CD4-positive, alpha-beta memory T cell (primary cell): ENCODE data around the gene NEU4. TPM values are rescaled to one million over a fixed set of nuclear protein-coding genes. Genes with fewer than 3 reads are reported as not detected.
A peak's percentile ranks its signal among the peaks of the same experiment; 100 is the strongest.

ENCODE experiments used
- CTCF ChIA-PET: fragments of 350-600 bp; sonication (Branson Sonifier 250); formaldehyde crosslinking; loops from one replicate; lab custom pipeline; 2021; ENCODE audit warnings: inconsistent platforms; ENCODE audit not compliant: partially characterized antibody; lab: Charles Lee
- POLR2A ChIA-PET: fragments of 350-600 bp; sonication (Branson Sonifier 250); formaldehyde crosslinking; loops from one replicate; lab custom pipeline; 2021; ENCODE audit not compliant: partially characterized antibody; lab: Charles Lee
- DNase-seq, 5 donors: peaks; one replicate each; pipeline versions ENCODE4 v3.0.0 to v3.0.0-alpha.2; 2020 to 2022; ENCODE audit warnings: mixed read lengths in 1 of 5
- H3K27ac ChIP-seq: one replicate; pipeline ENCODE4 v1.7.0; 2013; ENCODE audit warnings: low read depth, low read length
- H3K27me3 ChIP-seq: 2 replicates; pipeline ENCODE4 v1.7.0; 2013; ENCODE audit warnings: mild to moderate bottlenecking, low read length, moderate library complexity; ENCODE audit not compliant: insufficient read depth
- H3K36me3 ChIP-seq: 2 replicates; pipeline ENCODE4 v1.7.0; 2013; ENCODE audit warnings: mild to moderate bottlenecking, low read length, moderate library complexity; ENCODE audit not compliant: insufficient read depth
- H3K4me1 ChIP-seq: 2 replicates; pipeline ENCODE4 v1.7.0; 2013; ENCODE audit warnings: mild to moderate bottlenecking, low read length, moderate library complexity; ENCODE audit not compliant: insufficient read depth
- H3K4me3 ChIP-seq, 2 donors: one replicate each; pipeline ENCODE4 v1.7.0; 2013; ENCODE audit warnings: low read length in 2 of 2, mild to moderate bottlenecking in 1 of 2
- H3K9me3 ChIP-seq, 2 donors: one replicate each; pipeline ENCODE4 v1.7.0; 2013; ENCODE audit warnings: low read length in 2 of 2, control low read depth in 1 of 2; ENCODE audit not compliant: control insufficient read depth in 1 of 2
- H3K27ac Mint-ChIP-seq, 7 donors: one replicate each; pipeline ENCODE4 v1.8.0; 2020 to 2021; ENCODE audit warnings: mixed read lengths in 7 of 7, mild to moderate bottlenecking in 6 of 7, inconsistent platforms in 3 of 7, moderate library complexity in 3 of 7
- H3K27me3 Mint-ChIP-seq, 2 donors: one replicate each; pipeline ENCODE4 v1.8.0; 2020 to 2021; ENCODE audit warnings: mixed read lengths in 2 of 2
- H3K36me3 Mint-ChIP-seq, 2 donors: one replicate each; pipeline ENCODE4 v1.8.0; 2020 to 2021; ENCODE audit warnings: mixed read lengths in 2 of 2, inconsistent platforms in 1 of 2, mild to moderate bottlenecking in 1 of 2
- H3K4me1 Mint-ChIP-seq, 4 donors: one replicate each; pipeline ENCODE4 v1.8.0; 2020 to 2021; ENCODE audit warnings: mixed read lengths in 4 of 4, mild to moderate bottlenecking in 1 of 4
- H3K4me3 Mint-ChIP-seq, 8 donors: one replicate each; pipeline ENCODE4 v1.8.0; 2020 to 2021; ENCODE audit warnings: mixed read lengths in 8 of 8, mild to moderate bottlenecking in 7 of 8, moderate library complexity in 6 of 8, inconsistent platforms in 3 of 8
- H3K9me3 Mint-ChIP-seq, 8 donors: one replicate each; pipeline ENCODE4 v1.8.0; 2020 to 2021; ENCODE audit warnings: mixed read lengths in 8 of 8, mild to moderate bottlenecking in 5 of 8, inconsistent platforms in 3 of 8, moderate library complexity in 1 of 8
- intact Hi-C: fragments of 100-400 bp; cut with micrococcal nuclease; formaldehyde crosslinking; loops from one replicate; pipeline ENCODE4 v1.15.1; 2023
- polyA plus RNA-seq, 2 donors: library from polyadenylated mRNA; unstranded; fragments of 300-500 nt; fragmentation: Illumina TruSeq; gene quantifications; one replicate each; pipeline ENCODE4 v1.2.3, GENCODE V29; 2021
- total RNA-seq, 2 experiments: library from RNA; stranded (reverse); gene quantifications; one replicate each; pipeline ENCODE4 v1.2.3, GENCODE V29; 2021

The NEU4 gene
- total and polyA plus RNA-seq, 4 experiments from 2014 or later: 0.14 to 1.3 TPM; not detected in 2

DNA sequence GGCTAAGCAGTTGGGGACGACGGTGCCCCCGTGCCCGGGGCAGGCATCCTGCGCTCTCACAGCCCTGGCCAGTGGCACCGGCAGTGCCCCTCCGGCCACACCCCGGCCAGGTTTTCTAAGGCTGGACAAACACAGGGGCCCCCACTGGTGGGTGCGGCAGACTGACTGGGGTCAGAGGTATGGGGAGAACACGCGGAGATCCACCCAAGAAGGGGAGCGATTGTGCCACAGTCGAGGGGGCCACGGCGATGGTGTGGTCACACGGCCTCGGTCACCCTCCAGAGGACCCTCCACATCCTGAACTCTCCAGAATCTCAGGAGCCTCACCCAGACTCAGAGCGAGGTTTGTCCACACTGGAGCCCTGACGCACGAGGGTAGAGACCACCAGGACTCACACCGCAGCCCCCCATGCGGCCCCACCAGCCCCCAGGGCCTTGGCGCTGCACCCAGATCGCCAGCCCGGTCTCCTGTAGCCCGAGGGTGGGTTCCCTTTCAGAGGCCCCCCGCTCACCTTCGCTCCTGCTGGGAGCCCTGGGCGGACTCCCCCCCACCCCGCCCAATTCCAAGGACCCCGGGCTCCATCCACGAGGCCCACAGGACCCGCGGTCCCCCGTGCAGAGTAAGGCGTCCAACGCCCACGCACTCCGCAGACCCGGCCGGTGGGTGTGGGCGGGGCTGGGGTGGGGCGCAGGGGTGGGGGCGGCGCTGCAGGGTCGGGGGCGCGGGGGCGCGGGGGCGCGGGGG lies 34.5 kb downstream of the NEU4 start:
- POLR2A ChIA-PET: interaction anchor here (0.7 to 5.7 kb wide), 8 partner anchors 12 to 157 kb away, joined by 3 to 23 read pairs (median 8); partner anchors contain the start of genes D2HGDH, DTYMK and PDCD1
- no peaks in the 10 kb centered on the region for H3K36me3 ChIP-seq
- peaks cover 34% of the 10 kb centered on the region for H3K4me1 ChIP-seq
- Mint-ChIP-seq H3K4me1 (peaks cover 23 to 45% (median 33%) of the 10 kb centered on the region in 4 donors), H3K27ac (peak overlapping the region; percentile 82 to 95 (median 90)), H3K9me3 (peaks cover 0 to 6% (median 0%) of the 10 kb centered on the region in 8 donors), H3K27me3 (no peaks in the 10 kb centered on the region), H3K36me3 (no peaks in the 10 kb centered on the region), H3K4me3 (peak overlapping the region; percentile 77 to 85 (median 83))
- intact Hi-C loops: loop anchor here (1.0 to 5.0 kb wide), 2 partner anchors 16 to 81 kb away; no protein-coding TSS in a partner anchor
- peak overlapping the region; percentile 46 for H3K27ac ChIP-seq
- no peaks in the 10 kb centered on the region for H3K27me3 ChIP-seq
- CTCF ChIA-PET: interaction anchor here (0.9 to 1.9 kb wide), 6 partner anchors 8 to 35 kb away, joined by 3 to 6 read pairs (median 4); no protein-coding TSS in a partner anchor
- H3K4me3 ChIP-seq: peak overlapping the region; percentile 6 to 50
- no peaks in the 10 kb centered on the region for H3K9me3 ChIP-seq
- peak in 1 of 5 donors; percentile 35 for DNase-seq

- ChIA-PET POLR2A (interaction anchor here (0.7 to 5.7 kb wide), 12 partner anchors 9 to 157 kb away, joined by 3 to 23 read pairs (median 5); partner anchors contain the start of genes D2HGDH, DTYMK and PDCD1), CTCF (interaction anchor here (0.6 to 1.9 kb wide), 7 partner anchors 8 to 61 kb away, joined by 3 to 6 read pairs (median 4); no protein-coding TSS in a partner anchor)
- peak overlapping the region; percentile 76 to 88 (median 84) for H3K4me3 Mint-ChIP-seq
- DNase-seq: peak; percentile 71 to 84 (median 73)
- Histone ChIP-seq H3K27me3 (no peaks in the 10 kb centered on the region), H3K4me1 (peaks cover 34% of the 10 kb centered on the region), H3K4me3 (no peak overlapping the region), H3K27ac (peak overlapping the region; percentile 14), H3K9me3 (no peaks in the 10 kb centered on the region), H3K36me3 (no peaks in the 10 kb centered on the region)
- H3K36me3 Mint-ChIP-seq: no peaks in the 10 kb centered on the region
- peaks cover 0 to 6% (median 0%) of the 10 kb centered on the region in 8 donors for H3K9me3 Mint-ChIP-seq
- intact Hi-C loops: loop anchor here (1.0 to 5.0 kb wide), 2 partner anchors 15 to 82 kb away; no protein-coding TSS in a partner anchor
- H3K27ac Mint-ChIP-seq: peak overlapping the region; percentile 57 to 94 (median 81)
- peaks cover 20 to 42% (median 31%) of the 10 kb centered on the region in 4 donors for H3K4me1 Mint-ChIP-seq
- no peaks in the 10 kb centered on the region for H3K27me3 Mint-ChIP-seq
Measured at GRCh38 chr2:241844066-241844728, 35.2 kb downstream of the NEU4 start.

- H3K4me3 Mint-ChIP-seq: peak overlapping the region; percentile 76 to 88 (median 84)
- intact Hi-C loops: loop anchor here (1.0 to 5.0 kb wide), 2 partner anchors 14 to 83 kb away; no protein-coding TSS in a partner anchor
- H3K36me3 Mint-ChIP-seq: no peaks in the 10 kb centered on the region
- no peaks in the 10 kb centered on the region for H3K27me3 Mint-ChIP-seq
- Histone ChIP-seq H3K4me1 (peaks cover 34% of the 10 kb centered on the region), H3K27ac (peak overlapping the region; percentile 14), H3K9me3 (no peaks in the 10 kb centered on the region), H3K36me3 (no peaks in the 10 kb centered on the region), H3K4me3 (no peak overlapping the region), H3K27me3 (no peaks in the 10 kb centered on the region)
- DNase-seq: no peak
- H3K9me3 Mint-ChIP-seq: peaks cover 0 to 6% (median 0%) of the 10 kb centered on the region in 8 donors
- peaks cover 20 to 42% (median 31%) of the 10 kb centered on the region in 4 donors for H3K4me1 Mint-ChIP-seq
- POLR2A ChIA-PET: interaction anchor here (0.6 to 5.7 kb wide), 13 partner anchors 10 to 158 kb away, joined by 3 to 23 read pairs (median 5); partner anchors contain the start of genes D2HGDH, DTYMK and PDCD1
- peak overlapping the region in 6 of 7 donors; percentile 48 to 81 (median 78) for H3K27ac Mint-ChIP-seq
- CTCF ChIA-PET: interaction anchor here (0.6 to 1.9 kb wide), 7 partner anchors 9 to 60 kb away, joined by 3 to 6 read pairs (median 4); no protein-coding TSS in a partner anchor
Measured at GRCh38 chr2:241844831-241845578, 36.0 kb downstream of the NEU4 start.

DNA sequence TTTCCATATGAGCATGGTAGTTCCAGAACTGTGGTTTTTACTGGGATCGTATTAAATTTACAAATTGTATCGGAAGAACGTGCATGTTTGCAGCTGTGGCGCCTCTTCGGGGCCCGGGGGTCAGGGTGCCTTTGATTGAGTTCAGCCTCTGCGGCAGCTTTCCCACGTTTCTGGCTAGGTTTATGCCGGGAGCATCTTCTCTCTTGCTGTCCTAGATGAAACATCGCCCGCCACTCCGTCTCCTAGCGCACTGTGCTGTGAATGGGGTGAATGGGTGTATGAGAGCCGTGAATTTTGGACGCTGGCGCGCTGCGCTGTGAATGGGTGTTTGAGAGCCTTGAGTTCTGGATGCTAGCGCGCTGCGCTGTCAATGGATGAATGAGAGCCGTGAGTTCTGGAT lies 37.4 kb downstream of the NEU4 start:
- Histone ChIP-seq H3K9me3 (no peaks in the 10 kb centered on the region), H3K36me3 (no peaks in the 10 kb centered on the region), H3K4me1 (peaks cover 34% of the 10 kb centered on the region), H3K4me3 (no peak overlapping the region), H3K27me3 (no peaks in the 10 kb centered on the region), H3K27ac (no peak overlapping the region)
- Mint-ChIP-seq H3K9me3 (peaks cover 0 to 5% (median 0%) of the 10 kb centered on the region in 8 donors), H3K4me3 (peak overlapping the region; percentile 31 to 76 (median 55)), H3K4me1 (peaks cover 20 to 37% (median 30%) of the 10 kb centered on the region in 4 donors), H3K36me3 (peaks cover 0 to 2% of the 10 kb centered on the region in 2 donors), H3K27ac (peak overlapping the region; percentile 15 to 81 (median 55)), H3K27me3 (no peaks in the 10 kb centered on the region)
- POLR2A ChIA-PET: interaction anchor here (5.7 kb wide), 1 partner anchor 13 kb away, joined by 23 read pairs; the partner anchor contains the start of gene PDCD1
- DNase-seq: no peak
- intact Hi-C loops: no loop called here
- CTCF ChIA-PET: no interaction called here

DNA sequence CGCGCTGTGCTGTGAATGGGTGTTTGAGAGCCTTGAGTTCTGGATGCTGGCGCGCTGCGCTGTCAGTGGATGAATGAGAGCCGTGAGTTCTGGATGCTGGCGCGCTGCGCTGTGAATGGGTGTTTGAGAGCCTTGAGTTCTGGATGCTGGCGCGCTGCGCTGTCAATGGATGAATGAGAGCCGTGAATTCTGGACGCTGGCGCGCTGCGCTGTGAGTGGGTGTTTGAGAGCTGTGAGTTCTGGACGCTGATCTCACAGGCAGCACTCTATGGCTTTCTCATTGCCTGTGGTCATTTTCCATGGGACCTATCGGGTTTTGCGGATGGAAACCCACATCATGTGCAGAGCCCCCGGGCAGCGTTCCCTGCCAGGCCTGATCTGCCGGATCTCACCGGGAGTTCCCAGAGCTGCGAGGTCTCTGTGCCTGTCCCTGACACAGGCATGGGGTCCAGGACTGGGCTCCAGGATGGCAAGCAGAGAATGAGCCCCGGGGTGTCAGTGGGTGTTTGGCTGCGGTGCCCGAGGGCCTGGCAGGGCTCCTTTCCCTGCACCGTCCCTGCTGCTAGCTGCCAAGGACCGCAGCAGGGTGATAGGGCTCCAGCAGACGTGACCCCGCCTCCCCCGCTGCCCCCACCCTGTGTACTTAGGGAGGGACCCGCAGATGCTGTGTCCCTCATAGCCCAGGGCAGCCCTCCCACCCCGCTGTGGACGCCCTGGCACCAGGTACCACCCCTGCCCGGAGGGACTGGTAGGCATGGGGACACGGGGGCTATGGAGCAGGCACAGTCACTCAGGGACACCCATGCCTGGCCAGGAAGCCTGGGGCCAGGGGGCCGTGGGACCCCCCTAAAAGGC lies 40.0 kb downstream of the NEU4 start:
- no peak for DNase-seq

More for the DNA sequence above, 40.0 kb downstream of the NEU4 start:
- H3K4me1 Mint-ChIP-seq: peaks cover 13 to 26% (median 21%) of the 10 kb centered on the region in 4 donors
- Histone ChIP-seq H3K36me3 (no peaks in the 10 kb centered on the region), H3K27me3 (no peaks in the 10 kb centered on the region), H3K4me1 (peaks cover 21% of the 10 kb centered on the region), H3K4me3 (no peak overlapping the region), H3K9me3 (no peaks in the 10 kb centered on the region), H3K27ac (no peak overlapping the region)
- H3K4me3 Mint-ChIP-seq: peak overlapping the region in 1 of 8 donors; percentile 43
- intact Hi-C loops: no loop called here
- H3K27me3 Mint-ChIP-seq: no peaks in the 10 kb centered on the region
- peaks cover 0 to 3% of the 10 kb centered on the region in 2 donors for H3K36me3 Mint-ChIP-seq
- H3K9me3 Mint-ChIP-seq: peaks cover 0 to 3% (median 0%) of the 10 kb centered on the region in 8 donors
- H3K27ac Mint-ChIP-seq: no peak overlapping the region
- ChIA-PET POLR2A (no interaction called here), CTCF (no interaction called here)
